WI38 (cell line): ENCODE results near the gene TMCC2.

Experiments
- H3K4me3 ChIP-seq: 2 replicates; pipeline ENCODE4 v1.5.1; 2011; ENCODE audit warnings: low read depth, mild to moderate bottlenecking, control low read depth, low read length
- TF ChIP-seq, protein P1 (sequence below): IDR thresholded peaks from 2 replicates; pipeline ENCODE4 v1.5.1; 2012; ENCODE audit warnings: low read depth, mild to moderate bottlenecking, control low read depth, low read length

Gene TMCC2

GRCh38 chr1:205188596-205188995, 39.1 kb upstream of the TMCC2 start:
- TF ChIP-seq, protein P1, sequence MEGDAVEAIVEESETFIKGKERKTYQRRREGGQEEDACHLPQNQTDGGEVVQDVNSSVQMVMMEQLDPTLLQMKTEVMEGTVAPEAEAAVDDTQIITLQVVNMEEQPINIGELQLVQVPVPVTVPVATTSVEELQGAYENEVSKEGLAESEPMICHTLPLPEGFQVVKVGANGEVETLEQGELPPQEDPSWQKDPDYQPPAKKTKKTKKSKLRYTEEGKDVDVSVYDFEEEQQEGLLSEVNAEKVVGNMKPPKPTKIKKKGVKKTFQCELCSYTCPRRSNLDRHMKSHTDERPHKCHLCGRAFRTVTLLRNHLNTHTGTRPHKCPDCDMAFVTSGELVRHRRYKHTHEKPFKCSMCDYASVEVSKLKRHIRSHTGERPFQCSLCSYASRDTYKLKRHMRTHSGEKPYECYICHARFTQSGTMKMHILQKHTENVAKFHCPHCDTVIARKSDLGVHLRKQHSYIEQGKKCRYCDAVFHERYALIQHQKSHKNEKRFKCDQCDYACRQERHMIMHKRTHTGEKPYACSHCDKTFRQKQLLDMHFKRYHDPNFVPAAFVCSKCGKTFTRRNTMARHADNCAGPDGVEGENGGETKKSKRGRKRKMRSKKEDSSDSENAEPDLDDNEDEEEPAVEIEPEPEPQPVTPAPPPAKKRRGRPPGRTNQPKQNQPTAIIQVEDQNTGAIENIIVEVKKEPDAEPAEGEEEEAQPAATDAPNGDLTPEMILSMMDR = no peak
- H3K4me3 ChIP-seq = no peak overlapping the region

- TF ChIP-seq, protein P1 = no peak
- H3K4me3 ChIP-seq = no peak overlapping the region
These were observed 38.6 kb upstream of the TMCC2 start for GRCh38 chr1:205189131-205189530.

DNA sequence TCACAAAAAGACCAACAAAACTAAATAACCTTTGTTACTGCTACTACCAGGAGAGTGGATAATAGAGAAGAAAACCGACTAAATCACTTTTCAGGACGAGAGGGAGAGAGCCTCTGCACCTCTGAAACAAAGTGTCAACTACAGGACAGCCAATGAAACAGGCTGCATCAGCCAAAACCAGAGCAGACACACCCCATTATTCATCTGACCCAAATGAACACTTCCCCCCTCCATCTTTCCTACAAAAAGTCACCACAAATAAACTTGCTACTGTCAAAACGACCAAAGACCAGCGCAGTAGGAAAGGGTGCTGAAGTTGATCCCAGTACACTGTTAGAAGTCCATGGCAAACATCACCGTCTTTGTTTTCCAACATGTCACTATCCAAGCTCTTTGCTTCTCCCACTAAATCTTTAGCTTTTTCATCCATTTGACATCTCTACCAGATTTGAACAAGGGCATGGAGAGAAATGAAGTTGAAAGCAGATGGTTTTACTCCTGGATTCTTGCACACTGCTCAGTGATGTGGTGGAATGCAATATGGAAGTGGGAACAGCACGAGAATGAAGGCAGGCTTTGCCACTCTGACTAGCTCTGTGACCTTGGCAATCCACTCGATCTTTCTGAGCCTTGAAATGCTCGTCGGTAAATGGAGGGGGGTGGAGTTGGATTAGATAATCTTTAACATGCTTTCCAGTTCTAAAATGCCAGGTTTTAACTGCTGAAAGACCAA, 36.7 kb upstream of the TMCC2 start:
- TF ChIP-seq, protein P1 = no peak
- no peak overlapping the region for H3K4me3 ChIP-seq

DNA sequence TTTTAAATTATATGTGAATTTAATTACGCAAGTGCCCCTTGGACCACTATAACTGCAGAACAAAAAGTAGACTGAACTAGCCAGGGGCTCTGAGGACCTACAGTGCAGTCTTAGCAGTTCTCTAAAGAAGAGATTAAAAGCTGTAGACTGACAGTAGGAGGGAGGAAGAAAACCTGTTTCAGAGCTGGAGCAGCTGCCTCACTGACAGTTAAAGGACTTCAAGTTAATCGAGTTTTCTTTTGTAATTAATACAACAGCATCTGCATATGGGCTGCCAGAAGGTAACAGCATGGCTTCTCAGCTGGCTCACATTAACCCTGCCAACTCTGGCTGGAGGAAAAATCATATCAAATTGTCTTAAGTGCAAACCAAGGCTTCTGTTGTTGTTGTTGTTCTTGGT, 36.1 kb upstream of the TMCC2 start:
- TF ChIP-seq, protein P1 = no peak
- no peak overlapping the region for H3K4me3 ChIP-seq

DNA sequence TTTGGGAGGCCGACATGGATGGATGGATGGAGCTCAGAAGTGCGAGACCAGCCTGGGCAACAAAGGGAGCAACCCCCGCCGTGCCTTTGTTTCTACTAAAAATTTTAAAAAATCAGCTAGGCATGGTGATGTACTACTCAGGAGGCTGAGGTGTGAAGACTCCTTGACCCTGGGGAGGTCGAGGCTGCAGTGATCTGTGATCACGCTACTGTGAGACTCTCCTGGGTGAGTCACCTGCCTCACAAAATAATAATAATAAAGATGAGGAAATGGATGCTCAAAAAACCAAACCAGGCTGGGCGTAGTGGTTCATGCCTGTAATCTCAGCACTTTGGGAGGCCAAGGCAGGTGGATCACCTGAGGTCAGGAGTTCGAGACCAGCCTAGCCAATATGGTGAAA, 35.5 kb upstream of the TMCC2 start:
- no peak overlapping the region for H3K4me3 ChIP-seq
- TF ChIP-seq, protein P1 = no peak

GRCh38 chr1:205199090-205199930, 28.4 kb upstream of the TMCC2 start:
- TF ChIP-seq, protein P1 = no peak
- no peak overlapping the region for H3K4me3 ChIP-seq

DNA sequence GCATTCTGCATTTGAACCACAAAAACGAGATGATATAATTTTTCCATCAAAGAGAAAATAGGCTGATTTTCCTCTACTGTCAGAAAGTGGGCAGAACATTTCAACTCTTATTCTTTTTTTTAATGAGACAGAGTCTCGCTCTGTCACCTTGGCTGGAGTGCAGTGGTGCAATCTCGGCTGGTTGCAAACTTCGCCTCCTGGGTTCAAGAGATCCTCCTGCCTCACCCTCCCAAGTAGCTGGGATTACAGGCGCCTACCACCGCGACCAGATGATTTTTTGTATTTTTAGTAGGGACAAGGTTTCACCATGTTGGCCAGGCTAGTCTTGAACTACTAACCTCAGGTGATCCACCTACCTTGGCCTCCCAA, 27.8 kb upstream of the TMCC2 start:
- no peak overlapping the region for H3K4me3 ChIP-seq
- TF ChIP-seq, protein P1 = no peak
